Measurements from ENCODE around the gene ATXN7L1. TPM values are rescaled to one million over a fixed set of nuclear protein-coding genes. Genes with fewer than 3 reads are reported as not detected.

ATXN7L1 gene
- polyA plus RNA-seq, 1 of the 3 experiments (the other 2 are of a cell fraction), result 6.0 TPM

- TF ChIP-seq TAF1 (IDR thresholded peaks at IDR 0.05; ENCODE audit: borderline replicate concordance, low read depth, low read length) (no peak), MAX (IDR thresholded peaks at IDR 0.05; ENCODE audit: low read depth) (no peak), RFX5 (IDR thresholded peaks at IDR 0.05; ENCODE audit: low read length) (no peak), USF2 (IDR thresholded peaks at IDR 0.05; ENCODE audit: borderline replicate concordance, low read depth, low read length) (no peak)
These were observed 21.6 kb upstream of the ATXN7L1 start (continued) for GRCh38 chr7:105897999-105898398.

GRCh38 chr7:105896407-105896911 lies 20.1 kb upstream of the ATXN7L1 start:
- Histone ChIP-seq H3K36me3 (replicated peaks in 1 of 2; ENCODE audit: control insufficient read depth in 1 of 2, insufficient read depth in 2 of 2, low read length in 1 of 2) (peaks cover 0 to 2% of the 10 kb centered on the region in 2 experiments), H3K9me2 (no peaks in the 10 kb centered on the region), H3K4me3 (ENCODE audit: low read depth in 2 of 2, low read length in 1 of 2) (no peak overlapping the region), H3K79me2 (ENCODE audit: insufficient read depth) (no peaks in the 10 kb centered on the region), H2AFZ (ENCODE audit: low read depth) (no peak overlapping the region), H3K9ac (no peak overlapping the region), H3F3A (replicated peaks; ENCODE audit: insufficient read depth) (no peaks in the 10 kb centered on the region), H4K20me1 (ENCODE audit: insufficient read depth) (no peaks in the 10 kb centered on the region), H3K9me3 (no peaks in the 10 kb centered on the region), H3K4me2 (no peak overlapping the region), H3K4me1 (ENCODE audit: control insufficient read depth in 1 of 2, insufficient read depth in 2 of 2, low read depth in 1 of 2, low read length in 1 of 2) (peaks cover 0 to 8% of the 10 kb centered on the region in 2 experiments; a peak in 1 of 4 replicates), H3K27me3 (ENCODE audit: insufficient read depth) (no peaks in the 10 kb centered on the region), H3K27ac (ENCODE audit: low read depth in 2 of 2, low read length in 1 of 2) (no peak overlapping the region)
- ChIA-PET CTCF (interaction anchor here (0.6 to 2.0 kb wide), 7 partner anchors 9 to 196 kb away, joined by 3 to 6 read pairs (median 5); partner anchors contain the start of gene ATXN7L1), POLR2A (no interaction called here)
- TF ChIP-seq SIN3A (IDR thresholded peaks at IDR 0.05; ENCODE audit: borderline replicate concordance, low read depth, low read length), result no peak
- peak; percentile 23 for DNase-seq
- WGBS (ENCODE audit: low lambda C conversion rate), result 83% methylated on average over 1 of the region's 1 CpG

GRCh38 chr7:105894131-105894530 lies 17.7 kb upstream of the ATXN7L1 start:
- H3K9me2 ChIP-seq, result no peaks in the 10 kb centered on the region
- H3K27ac ChIP-seq (ENCODE audit: low read depth in 2 of 2, low read length in 1 of 2), result no peak overlapping the region
- ChIA-PET POLR2A (no interaction called here), CTCF (interaction anchor here (0.7 to 5.3 kb wide), 3 partner anchors 15 to 148 kb away, joined by 3 to 26 read pairs (median 3); no protein-coding TSS in a partner anchor)
- no peak overlapping the region for H2AFZ ChIP-seq (ENCODE audit: low read depth)
- no peak overlapping the region for H3K4me2 ChIP-seq
- no peaks in the 10 kb centered on the region for H3K27me3 ChIP-seq (ENCODE audit: insufficient read depth)
- no peak overlapping the region for H3K4me3 ChIP-seq (ENCODE audit: low read depth in 2 of 2, low read length in 1 of 2)
- 96% methylated on average over 3 of the region's 3 CpGs for WGBS (ENCODE audit: low lambda C conversion rate)
- no peaks in the 10 kb centered on the region for H4K20me1 ChIP-seq (ENCODE audit: insufficient read depth)
- H3K4me1 ChIP-seq (ENCODE audit: control insufficient read depth in 1 of 2, insufficient read depth in 2 of 2, low read depth in 1 of 2, low read length in 1 of 2), result peaks cover 0 to 8% of the 10 kb centered on the region in 2 experiments; a peak in 1 of 4 replicates
- no peak for DNase-seq
- peaks cover 0 to 2% of the 10 kb centered on the region in 2 experiments for H3K36me3 ChIP-seq (replicated peaks in 1 of 2; ENCODE audit: control insufficient read depth in 1 of 2, insufficient read depth in 2 of 2, low read length in 1 of 2)
- H3K79me2 ChIP-seq (ENCODE audit: insufficient read depth), result no peaks in the 10 kb centered on the region
- no peak overlapping the region for H3K9ac ChIP-seq
- no peaks in the 10 kb centered on the region for H3K9me3 ChIP-seq
- TF ChIP-seq USF2 (IDR thresholded peaks at IDR 0.05; ENCODE audit: borderline replicate concordance, low read depth, low read length) (no peak), RCOR1 (IDR thresholded peaks at IDR 0.05; ENCODE audit: low read length) (no peak), IRF3 (IDR thresholded peaks at IDR 0.05; ENCODE audit: low read depth, low read length) (no peak), TEAD4 (IDR thresholded peaks at IDR 0.05; ENCODE audit: borderline replicate concordance, insufficient read depth) (no peak), FOXJ3 (CRISPR knock-in tag; IDR thresholded peaks at IDR 0.05) (no peak), MAX (IDR thresholded peaks at IDR 0.05; ENCODE audit: low read depth) (no peak), JUND (IDR thresholded peaks at IDR 0.05) (no peak), FOSL2 (IDR thresholded peaks at IDR 0.05; ENCODE audit: borderline replicate concordance, low read depth) (no peak), TAF1 (IDR thresholded peaks at IDR 0.05; ENCODE audit: borderline replicate concordance, low read depth, low read length) (no peak), CTCF (IDR thresholded peaks at IDR 0.05) (no peak), MEF2A (IDR thresholded peaks at IDR 0.05; ENCODE audit: borderline replicate concordance, low read depth) (no peak), TCF12 (IDR thresholded peaks at IDR 0.05) (no peak), SIN3A (IDR thresholded peaks at IDR 0.05; ENCODE audit: borderline replicate concordance, low read depth, low read length) (no peak), MXI1 (IDR thresholded peaks at IDR 0.05; ENCODE audit: low read depth, low read length) (no peak), ELF1 (IDR thresholded peaks at IDR 0.05) (no peak), NFIC (IDR thresholded peaks at IDR 0.05; ENCODE audit: borderline replicate concordance) (no peak), EZH2phosphoT487 (IDR thresholded peaks at IDR 0.05; ENCODE audit: borderline replicate concordance, low read depth) (no peak), CHD2 (IDR thresholded peaks at IDR 0.05; ENCODE audit: low read length, partially characterized antibody) (no peak)
- H3F3A ChIP-seq (replicated peaks; ENCODE audit: insufficient read depth), result no peaks in the 10 kb centered on the region

Data from SK-N-SH (cell line).